Measurements from ENCODE around the gene ZNF768. TPM values are rescaled to one million over a fixed set of nuclear protein-coding genes. Genes with fewer than 3 reads are reported as not detected.
A peak's percentile ranks its signal among the peaks of the same experiment; 100 is the strongest.

The ZNF768 gene
- total RNA-seq, 2 experiments from 2014 or later, result 6.2 to 10.3 TPM

DNA sequence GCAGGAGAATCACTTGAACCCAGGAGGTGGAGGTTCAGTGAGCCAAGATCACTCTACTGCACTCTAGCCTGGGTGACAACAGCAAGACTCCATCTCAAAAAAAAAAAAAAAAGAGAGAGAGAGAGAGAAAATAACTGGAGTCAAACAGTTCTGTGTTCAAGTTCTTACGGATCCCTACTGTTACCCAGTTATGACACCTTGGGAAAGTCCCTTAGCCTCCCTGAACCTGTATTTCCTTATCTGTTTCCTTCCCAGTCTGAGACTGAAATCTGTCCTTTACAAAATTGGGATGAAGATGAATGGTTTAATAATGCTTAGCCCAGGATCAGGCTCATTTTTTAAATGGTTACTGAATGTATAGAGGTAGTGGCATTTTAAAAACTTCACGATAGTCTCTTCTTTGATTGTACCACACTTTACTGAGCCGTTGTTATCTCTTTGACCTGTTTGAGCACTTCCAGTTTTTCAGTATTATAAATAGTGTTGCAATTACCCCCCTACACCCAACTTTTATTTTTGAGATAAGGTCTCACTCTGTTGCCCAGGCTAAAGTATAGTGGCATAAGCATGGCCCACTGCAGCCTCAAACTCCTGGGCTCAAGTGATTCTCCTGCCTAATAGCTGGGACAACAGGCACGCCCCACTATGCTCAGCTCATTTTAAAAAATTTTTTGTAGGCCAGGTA is 17.1 kb downstream of the ZNF768 start:
- CTCF ChIA-PET, result interaction anchor here (1.7 kb wide), 1 partner anchor 60 kb away, joined by 6 read pairs; no protein-coding TSS in a partner anchor
- Mint-ChIP-seq H3K27ac (no peak overlapping the region), H3K36me3 (peaks cover 70% of the 10 kb centered on the region), H3K4me1 (peaks cover 15% of the 10 kb centered on the region), H3K4me3 (no peak overlapping the region), H3K9me3 (ENCODE audit: low read depth) (no peaks in the 10 kb centered on the region), H3K27me3 (no peaks in the 10 kb centered on the region)
- DNase-seq (no peak), ATAC-seq (no peak)

DNA sequence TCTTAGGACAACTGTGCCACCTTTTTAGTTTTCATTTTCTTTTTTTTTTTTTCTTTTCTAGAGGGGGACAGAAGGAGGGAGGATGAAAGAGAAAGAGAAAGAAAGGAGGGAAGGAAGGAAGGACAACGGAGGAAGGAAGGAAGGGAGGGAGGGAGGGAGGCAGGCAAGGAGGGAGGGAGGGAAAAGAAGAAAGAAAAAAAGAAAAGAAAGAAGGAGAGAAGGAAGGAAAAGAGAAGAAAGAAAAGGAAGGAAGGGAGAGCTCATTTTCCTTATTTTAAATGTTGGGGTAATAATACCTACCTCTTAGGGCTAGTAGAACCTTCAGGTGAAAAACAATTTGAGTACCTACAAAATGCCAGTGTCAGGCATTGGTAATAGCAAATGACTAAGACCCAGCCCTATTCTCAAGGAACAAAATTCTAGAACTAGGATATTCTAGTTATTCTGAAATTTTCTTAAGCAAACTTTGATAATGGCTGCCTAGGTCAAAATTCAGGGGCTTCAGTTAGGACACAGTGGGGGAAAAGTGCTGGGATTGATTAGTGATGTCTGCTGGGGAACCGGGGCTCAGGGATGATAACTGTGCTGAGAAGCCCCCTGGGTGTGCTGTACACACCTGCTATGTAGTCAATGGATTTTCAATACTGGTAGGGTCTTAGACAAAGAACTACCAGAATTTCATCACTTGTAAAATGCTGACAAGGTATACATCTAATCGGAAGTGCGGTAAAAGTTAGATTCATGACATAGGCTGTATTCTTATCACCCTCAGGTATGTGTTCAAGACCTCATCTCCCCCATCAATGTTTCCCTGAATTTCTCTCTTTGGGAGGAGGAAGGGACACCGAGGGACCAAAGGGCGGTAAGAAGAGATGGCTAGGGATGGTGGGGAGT is 22.7 kb downstream of the ZNF768 start:
- Mint-ChIP-seq H3K4me3 (no peak overlapping the region), H3K4me1 (peaks cover 10% of the 10 kb centered on the region), H3K27me3 (no peaks in the 10 kb centered on the region), H3K27ac (peak overlapping the region; percentile 32), H3K9me3 (ENCODE audit: low read depth) (no peaks in the 10 kb centered on the region), H3K36me3 (peaks cover 45% of the 10 kb centered on the region)
- ATAC-seq (no peak), DNase-seq (no peak)
- CTCF ChIA-PET, result interaction anchor here (2.0 kb wide), 1 partner anchor 95 kb away, joined by 6 read pairs; no protein-coding TSS in a partner anchor

DNA sequence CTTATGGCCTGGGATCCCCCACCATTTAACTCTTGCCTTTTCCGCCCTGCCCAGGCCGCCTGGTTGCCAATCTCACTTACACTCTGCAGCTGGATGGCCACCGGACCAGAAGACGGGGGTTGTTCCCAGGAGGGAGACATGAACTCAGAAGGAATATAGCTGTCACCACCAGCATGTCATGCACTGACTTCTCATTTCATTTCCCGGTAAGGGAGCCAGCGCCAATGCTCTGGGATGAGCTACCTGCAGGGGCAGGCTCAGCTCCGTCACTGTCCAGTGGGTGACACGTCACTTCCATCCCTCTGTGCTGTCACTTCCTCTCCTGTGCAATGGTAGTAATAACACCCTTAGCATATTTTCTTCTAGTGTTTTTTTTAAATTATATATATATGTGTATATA is 27.1 kb downstream of the ZNF768 start:
- DNase-seq, result no peak
- Mint-ChIP-seq H3K4me1 (peaks cover 16% of the 10 kb centered on the region), H3K36me3 (peaks cover 46% of the 10 kb centered on the region), H3K27ac (no peak overlapping the region), H3K4me3 (no peak overlapping the region), H3K27me3 (no peaks in the 10 kb centered on the region), H3K9me3 (ENCODE audit: low read depth) (no peaks in the 10 kb centered on the region)
- ATAC-seq, result no peak
- CTCF ChIA-PET, result interaction anchor here (1.2 to 3.0 kb wide), 2 partner anchors 9 to 49 kb away, joined by 6 to 13 read pairs; no protein-coding TSS in a partner anchor

DNA sequence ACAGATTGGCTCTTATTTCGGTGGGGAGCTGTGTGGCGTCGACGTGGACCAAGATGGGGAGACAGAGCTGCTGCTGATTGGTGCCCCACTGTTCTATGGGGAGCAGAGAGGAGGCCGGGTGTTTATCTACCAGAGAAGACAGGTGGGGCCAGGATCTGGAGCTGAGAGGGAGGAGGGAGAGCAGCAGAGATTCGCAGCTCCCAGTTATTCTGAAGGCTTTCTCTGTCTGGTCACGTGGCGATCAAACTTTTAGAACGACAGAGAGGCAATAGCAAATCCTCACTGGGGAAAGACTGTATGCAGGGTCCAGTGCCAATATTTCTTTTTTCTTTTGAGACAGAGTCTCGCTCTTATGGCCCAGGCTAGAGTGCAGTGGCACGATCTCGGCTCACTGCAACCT is 31.7 kb downstream of the ZNF768 start:
- peaks cover 63% of the 10 kb centered on the region for H3K36me3 Mint-ChIP-seq
- peaks cover 34% of the 10 kb centered on the region for H3K4me1 Mint-ChIP-seq
- H3K27ac Mint-ChIP-seq, result no peak overlapping the region
- DNase-seq, result no peak
- no peaks in the 10 kb centered on the region for H3K9me3 Mint-ChIP-seq (ENCODE audit: low read depth)
- H3K4me3 Mint-ChIP-seq, result no peak overlapping the region
- H3K27me3 Mint-ChIP-seq, result no peaks in the 10 kb centered on the region
- CTCF ChIA-PET, result interaction anchor here (1.2 to 1.4 kb wide), 2 partner anchors 65 to 116 kb away, joined by 3 read pairs; partner anchors contain the start of genes DCTPP1 and ZNF689
- no peak for ATAC-seq

DNA sequence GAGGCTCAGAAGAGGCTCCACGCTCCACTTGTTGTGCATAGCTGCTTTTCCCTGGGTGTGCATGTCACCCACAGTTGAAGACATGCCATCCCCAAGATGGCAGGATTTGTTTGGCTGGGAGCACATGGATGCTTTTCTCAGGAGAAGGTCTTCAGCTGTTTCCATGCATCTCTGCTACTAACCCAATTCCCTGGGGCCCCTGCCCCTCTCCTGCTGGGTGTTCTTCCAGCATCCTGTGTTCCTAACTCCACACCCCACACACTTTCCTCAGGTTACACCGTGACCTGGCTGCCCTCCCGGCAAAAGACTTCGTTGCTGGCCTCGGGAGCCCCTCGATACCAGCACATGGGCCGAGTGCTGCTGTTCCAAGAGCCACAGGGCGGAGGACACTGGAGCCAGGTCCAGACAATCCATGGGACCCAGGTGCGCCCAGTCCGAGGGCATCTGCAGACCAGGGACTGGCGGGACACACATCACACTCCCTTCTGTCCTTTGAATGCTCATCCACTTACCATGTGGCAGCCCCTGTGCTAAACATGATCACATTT is 32.4 kb downstream of the ZNF768 start:
- ATAC-seq (no peak), DNase-seq (no peak)
- H3K4me1 Mint-ChIP-seq, result peaks cover 41% of the 10 kb centered on the region
- H3K27me3 Mint-ChIP-seq, result no peaks in the 10 kb centered on the region
- no peak overlapping the region for H3K4me3 Mint-ChIP-seq
- H3K36me3 Mint-ChIP-seq, result peaks cover 65% of the 10 kb centered on the region
- H3K27ac Mint-ChIP-seq, result peak overlapping the region; percentile 57
- no peaks in the 10 kb centered on the region for H3K9me3 Mint-ChIP-seq (ENCODE audit: low read depth)
- CTCF ChIA-PET, result interaction anchor here (1.2 to 3.3 kb wide), 3 partner anchors 14 to 117 kb away, joined by 3 to 9 read pairs (median 3); partner anchors contain the start of genes DCTPP1 and ZNF689

DNA sequence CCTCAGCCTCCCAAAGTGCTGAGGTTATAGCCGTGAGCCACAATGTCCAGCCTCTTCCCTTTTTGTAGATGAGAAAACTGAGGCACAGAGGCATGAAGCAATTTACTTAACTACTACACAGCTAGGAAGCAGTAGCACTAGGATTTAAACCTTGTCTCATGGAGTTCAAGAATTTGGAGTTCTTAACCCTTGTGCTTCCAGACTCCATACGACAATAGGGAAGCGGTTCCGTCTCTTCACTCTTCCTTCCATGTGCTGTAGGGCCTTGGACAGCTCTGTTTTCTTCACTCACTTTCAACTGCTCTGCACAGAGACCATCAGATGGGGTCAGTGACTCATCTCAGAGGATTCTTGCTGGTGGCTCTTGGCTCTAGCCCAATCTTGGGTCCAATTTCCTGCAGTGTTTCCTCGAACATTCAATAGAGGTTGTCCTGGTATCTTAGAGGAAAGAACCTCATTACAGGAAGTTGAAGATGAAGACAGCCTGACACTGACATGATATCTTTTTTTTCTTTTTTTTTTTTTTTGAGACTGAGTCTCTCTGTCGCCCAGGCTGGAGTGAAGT is 34.5 kb downstream of the ZNF768 start:
- DNase-seq (peak; percentile 59), ATAC-seq (peak; percentile 83)
- Mint-ChIP-seq H3K36me3 (peaks cover 69% of the 10 kb centered on the region), H3K9me3 (ENCODE audit: low read depth) (no peaks in the 10 kb centered on the region), H3K4me1 (peaks cover 53% of the 10 kb centered on the region), H3K4me3 (no peak overlapping the region), H3K27ac (peak overlapping the region; percentile 65), H3K27me3 (no peaks in the 10 kb centered on the region)
- CTCF ChIA-PET, result interaction anchor here (0.8 to 4.6 kb wide), 9 partner anchors 12 to 124 kb away, joined by 3 to 26 read pairs (median 4); partner anchors contain the start of genes ITGAL and ZNF689

- CTCF ChIA-PET, result interaction anchor here (1.0 to 4.6 kb wide), 8 partner anchors 11 to 124 kb away, joined by 3 to 26 read pairs (median 4); partner anchors contain the start of genes ITGAL and ZNF689
- ATAC-seq (no peak), DNase-seq (no peak)
- Mint-ChIP-seq H3K27ac (peak overlapping the region; percentile 65), H3K4me3 (no peak overlapping the region), H3K27me3 (no peaks in the 10 kb centered on the region), H3K36me3 (peaks cover 72% of the 10 kb centered on the region), H3K4me1 (peaks cover 57% of the 10 kb centered on the region), H3K9me3 (ENCODE audit: low read depth) (no peaks in the 10 kb centered on the region)
These were observed 35.1 kb downstream of the ZNF768 start for GRCh38 chr16:30491229-30491628.

- CTCF ChIA-PET, result interaction anchor here (0.6 to 4.6 kb wide), 4 partner anchors 8 to 96 kb away, joined by 4 to 26 read pairs (median 6); no protein-coding TSS in a partner anchor
- H3K9me3 Mint-ChIP-seq (ENCODE audit: low read depth), result no peaks in the 10 kb centered on the region
- H3K36me3 Mint-ChIP-seq, result peaks cover 72% of the 10 kb centered on the region
- no peaks in the 10 kb centered on the region for H3K27me3 Mint-ChIP-seq
- no peak overlapping the region for H3K4me3 Mint-ChIP-seq
- H3K27ac Mint-ChIP-seq, result peak overlapping the region; percentile 32
- ATAC-seq (no peak), DNase-seq (no peak)
- H3K4me1 Mint-ChIP-seq, result peaks cover 58% of the 10 kb centered on the region
These were observed 36.2 kb downstream of the ZNF768 start for GRCh38 chr16:30490210-30490609.

DNA sequence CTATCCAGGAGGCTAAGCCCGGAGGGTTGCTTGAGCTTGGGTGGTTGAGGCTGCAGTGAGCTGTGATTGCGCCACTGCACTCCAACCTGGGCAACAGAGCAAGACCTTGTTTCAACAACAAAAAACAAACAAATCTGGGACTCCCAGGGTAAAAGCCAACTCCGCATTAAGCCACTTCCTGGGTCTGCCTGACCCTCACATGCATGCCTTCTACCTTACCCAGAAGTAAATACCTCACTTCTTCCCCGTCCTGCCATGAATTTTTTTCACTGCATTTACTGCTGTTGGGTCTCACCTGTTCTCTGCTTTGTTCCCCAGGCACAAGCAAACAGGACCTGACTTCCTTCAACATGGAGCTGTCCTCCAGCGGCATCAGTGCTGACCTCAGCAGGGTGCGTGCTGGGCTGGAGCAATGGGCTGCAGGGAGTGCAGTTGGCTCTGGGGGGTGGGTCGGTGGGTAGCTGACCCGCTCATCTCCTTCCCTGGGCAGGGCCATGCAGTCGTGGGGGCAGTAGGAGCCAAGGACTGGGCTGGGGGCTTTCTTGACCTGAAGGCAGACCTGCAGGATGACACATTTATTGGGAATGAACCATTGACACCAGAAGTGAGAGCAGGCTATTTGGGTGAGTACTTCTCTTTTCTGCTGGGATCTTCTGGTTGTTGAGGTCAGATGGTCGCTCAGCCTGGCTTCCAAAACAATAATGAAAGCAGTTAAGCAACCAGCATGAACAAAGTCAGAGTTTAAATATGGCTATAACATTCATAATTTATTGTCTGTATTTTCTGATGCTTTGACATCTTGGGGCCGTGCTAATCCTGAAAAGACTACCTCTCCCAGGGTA is 37.4 kb downstream of the ZNF768 start:
- no peaks in the 10 kb centered on the region for H3K27me3 Mint-ChIP-seq
- CTCF ChIA-PET, result interaction anchor here (0.6 to 4.6 kb wide), 5 partner anchors 10 to 172 kb away, joined by 3 to 26 read pairs (median 6); partner anchors contain the start of gene DCTPP1
- no peaks in the 10 kb centered on the region for H3K9me3 Mint-ChIP-seq (ENCODE audit: low read depth)
- peaks cover 72% of the 10 kb centered on the region for H3K36me3 Mint-ChIP-seq
- peak overlapping the region; percentile 60 for H3K27ac Mint-ChIP-seq
- DNase-seq, result no peak
- peaks cover 54% of the 10 kb centered on the region for H3K4me1 Mint-ChIP-seq
- no peak overlapping the region for H3K4me3 Mint-ChIP-seq
- no peak for ATAC-seq

- H3K36me3 Mint-ChIP-seq, result peaks cover 78% of the 10 kb centered on the region
- H3K4me3 Mint-ChIP-seq, result no peak overlapping the region
- no peak for DNase-seq
- peaks cover 67% of the 10 kb centered on the region for H3K4me1 Mint-ChIP-seq
- no peak for ATAC-seq
- H3K27ac Mint-ChIP-seq, result peak overlapping the region; percentile 57
- CTCF ChIA-PET, result interaction anchor here (1.1 kb wide), 1 partner anchor 112 kb away, joined by 7 read pairs; no protein-coding TSS in a partner anchor
- H3K9me3 Mint-ChIP-seq (ENCODE audit: low read depth), result no peaks in the 10 kb centered on the region
- H3K27me3 Mint-ChIP-seq, result no peaks in the 10 kb centered on the region
These were observed 40.4 kb downstream of the ZNF768 start for GRCh38 chr16:30485818-30486436.

- H3K27ac Mint-ChIP-seq, result peak overlapping the region; percentile 15
These were observed 41.5 kb downstream of the ZNF768 start for GRCh38 chr16:30484887-30485286.

More at GRCh38 chr16:30484887-30485286, 41.5 kb downstream of the ZNF768 start:
- peaks cover 69% of the 10 kb centered on the region for H3K4me1 Mint-ChIP-seq
- H3K27me3 Mint-ChIP-seq, result no peaks in the 10 kb centered on the region
- peaks cover 79% of the 10 kb centered on the region for H3K36me3 Mint-ChIP-seq
- ATAC-seq, result no peak
- DNase-seq, result no peak
- CTCF ChIA-PET, result interaction anchor here (2.0 kb wide), 1 partner anchor 55 kb away, joined by 6 read pairs; the partner anchor contains the start of gene DCTPP1
- H3K9me3 Mint-ChIP-seq (ENCODE audit: low read depth), result no peaks in the 10 kb centered on the region
- H3K4me3 Mint-ChIP-seq, result no peak overlapping the region
